ENCODE measurements around the gene CNTN4.

CNTN4 gene

DNA sequence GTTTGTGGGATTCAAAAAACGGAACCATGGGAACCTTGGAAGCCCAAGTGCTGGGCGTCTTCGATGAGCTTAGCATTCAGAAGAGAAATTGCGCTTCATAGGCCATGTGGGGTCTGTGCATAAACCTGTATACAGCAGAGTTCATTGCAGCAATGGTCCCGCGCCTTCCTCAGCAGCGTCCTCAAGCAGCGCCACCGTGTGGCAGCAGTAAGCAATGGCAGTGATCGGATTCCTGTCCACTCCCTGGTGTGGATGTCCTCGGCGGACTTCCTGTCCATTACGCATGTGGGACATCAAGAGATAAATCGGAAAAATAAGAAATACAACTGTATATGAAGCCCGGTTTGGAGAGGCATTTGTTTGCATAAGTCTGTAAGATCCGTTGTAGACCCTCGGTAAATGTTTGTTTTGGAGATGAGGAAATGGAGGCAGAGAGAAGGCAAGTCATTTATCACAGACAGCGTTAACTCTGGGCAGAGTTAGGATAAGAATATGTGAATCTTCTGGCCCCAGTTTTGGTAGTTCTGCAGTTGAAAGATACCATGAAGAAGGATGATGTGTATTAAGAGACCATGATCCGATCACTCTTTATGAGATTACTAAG is 57.7 kb downstream of the CNTN4 start:
- Histone ChIP-seq H3K18ac (ENCODE audit: low read depth in 1 of 2, low read length in 2 of 2) (no peak overlapping the region), H2AK5ac (ENCODE audit: low read length, severe bottlenecking) (no peak overlapping the region), H3K9ac (ENCODE audit: low read length) (no peak overlapping the region), H2BK5ac (ENCODE audit: low read depth, low read length, poor library complexity, severe bottlenecking) (no peak overlapping the region), H3K27ac (ENCODE audit: low read length, poor library complexity, severe bottlenecking) (no peak overlapping the region), H2BK120ac (ENCODE audit: low read depth, low read length) (no peak overlapping the region), H2BK12ac (ENCODE audit: low read length in 2 of 2) (no peak overlapping the region), H3K23ac (ENCODE audit: low read length in 2 of 2) (no peak overlapping the region), H4K91ac (ENCODE audit: low read length) (no peak overlapping the region), H2BK15ac (ENCODE audit: low read depth, poor library complexity, severe bottlenecking) (no peak overlapping the region), H4K8ac (ENCODE audit: low read length) (peak overlapping the region; percentile 20), H3K4me2 (ENCODE audit: low read length, poor library complexity, severe bottlenecking) (no peak overlapping the region), H3K4ac (ENCODE audit: low read depth in 1 of 2, low read length in 2 of 2) (no peak overlapping the region), H3K14ac (ENCODE audit: low read length in 2 of 2) (no peak overlapping the region), H3K79me1 (replicated peaks; ENCODE audit: low read length, poor library complexity, severe bottlenecking) (no peaks in the 10 kb centered on the region), H3K9me3 (ENCODE audit: control insufficient read depth, low read length) (no peaks in the 10 kb centered on the region), H3K4me3 (ENCODE audit: insufficient read depth in 1 of 2, low read depth in 1 of 2, low read length in 2 of 2) (no peak overlapping the region), H3K4me1 (ENCODE audit: control insufficient read depth, insufficient read depth, low read depth, low read length) (no peaks in the 10 kb centered on the region), H3K27me3 (ENCODE audit: control insufficient read depth in 1 of 2, insufficient read depth in 1 of 2, low read length in 2 of 2) (no peaks in the 10 kb centered on the region), H3K36me3 (ENCODE audit: control insufficient read depth in 1 of 2, insufficient read depth in 2 of 2, low read depth in 1 of 2, low read length in 2 of 2) (no peaks in the 10 kb centered on the region), H2AFZ (ENCODE audit: low read depth, low read length) (no peak overlapping the region)
- WGBS, result 66% methylated on average over 19 of the region's 19 CpGs
- peak; percentile 25 for DNase-seq

GRCh38 chr3:2158828-2159227 is 60.2 kb downstream of the CNTN4 start:
- Histone ChIP-seq H2AFZ (ENCODE audit: low read depth, low read length) (no peak overlapping the region), H3K14ac (ENCODE audit: low read length in 2 of 2) (no peak overlapping the region), H2AK5ac (ENCODE audit: low read length, severe bottlenecking) (no peak overlapping the region), H2BK15ac (ENCODE audit: low read depth, poor library complexity, severe bottlenecking) (no peak overlapping the region), H3K4ac (ENCODE audit: low read depth in 1 of 2, low read length in 2 of 2) (no peak overlapping the region), H3K9ac (ENCODE audit: low read length) (no peak overlapping the region), H2BK12ac (ENCODE audit: low read length in 2 of 2) (no peak overlapping the region), H4K8ac (ENCODE audit: low read length) (no peak overlapping the region), H3K27ac (ENCODE audit: low read length, poor library complexity, severe bottlenecking) (no peak overlapping the region), H3K27me3 (ENCODE audit: control insufficient read depth in 1 of 2, insufficient read depth in 1 of 2, low read length in 2 of 2) (no peaks in the 10 kb centered on the region), H3K18ac (ENCODE audit: low read depth in 1 of 2, low read length in 2 of 2) (no peak overlapping the region), H3K36me3 (ENCODE audit: control insufficient read depth in 1 of 2, insufficient read depth in 2 of 2, low read depth in 1 of 2, low read length in 2 of 2) (no peaks in the 10 kb centered on the region), H3K4me3 (ENCODE audit: insufficient read depth in 1 of 2, low read depth in 1 of 2, low read length in 2 of 2) (no peak overlapping the region), H2BK5ac (ENCODE audit: low read depth, low read length, poor library complexity, severe bottlenecking) (no peak overlapping the region), H3K4me1 (ENCODE audit: control insufficient read depth, insufficient read depth, low read depth, low read length) (no peaks in the 10 kb centered on the region), H3K4me2 (ENCODE audit: low read length, poor library complexity, severe bottlenecking) (no peak overlapping the region), H3K79me1 (replicated peaks; ENCODE audit: low read length, poor library complexity, severe bottlenecking) (no peaks in the 10 kb centered on the region), H3K9me3 (ENCODE audit: control insufficient read depth, low read length) (no peaks in the 10 kb centered on the region), H4K91ac (ENCODE audit: low read length) (no peak overlapping the region), H2BK120ac (ENCODE audit: low read depth, low read length) (no peak overlapping the region), H3K23ac (ENCODE audit: low read length in 2 of 2) (no peak overlapping the region)
- 87% methylated on average over 3 of the region's 3 CpGs for WGBS
- no peak for DNase-seq

DNA sequence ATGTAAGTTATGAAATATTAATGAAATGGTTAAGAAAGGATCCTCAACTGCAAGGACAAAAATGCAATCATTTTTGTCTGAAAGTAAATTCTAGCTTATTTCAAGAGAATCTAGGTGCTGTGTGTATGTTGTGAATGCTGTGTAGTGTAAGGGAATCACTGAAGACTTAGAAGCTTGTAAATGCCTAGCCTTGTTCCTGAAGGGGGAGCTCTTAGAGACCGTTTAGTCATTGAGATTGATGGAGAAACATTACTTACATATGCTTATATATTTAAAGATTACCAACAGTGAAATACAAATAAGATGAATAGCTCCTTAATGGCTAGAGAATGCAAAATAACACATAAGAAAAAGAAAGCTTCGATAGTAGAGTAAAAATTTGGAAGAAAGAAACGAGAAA is 67.9 kb downstream of the CNTN4 start:
- H3K27ac ChIP-seq (ENCODE audit: low read length, poor library complexity, severe bottlenecking), result no peak overlapping the region
- no peak overlapping the region for H3K18ac ChIP-seq (ENCODE audit: low read depth in 1 of 2, low read length in 2 of 2)
- H4K8ac ChIP-seq (ENCODE audit: low read length), result no peak overlapping the region
- H2BK120ac ChIP-seq (ENCODE audit: low read depth, low read length), result no peak overlapping the region
- H2BK12ac ChIP-seq (ENCODE audit: low read length in 2 of 2), result no peak overlapping the region
- no peaks in the 10 kb centered on the region for H3K4me1 ChIP-seq (ENCODE audit: control insufficient read depth, insufficient read depth, low read depth, low read length)
- DNase-seq, result peak; percentile 35
- no peak overlapping the region for H2AFZ ChIP-seq (ENCODE audit: low read depth, low read length)
- H2BK15ac ChIP-seq (ENCODE audit: low read depth, poor library complexity, severe bottlenecking), result no peak overlapping the region
- no peak overlapping the region for H2AK5ac ChIP-seq (ENCODE audit: low read length, severe bottlenecking)
- H3K4ac ChIP-seq (ENCODE audit: low read depth in 1 of 2, low read length in 2 of 2), result no peak overlapping the region
- no peak overlapping the region for H3K4me3 ChIP-seq (ENCODE audit: insufficient read depth in 1 of 2, low read depth in 1 of 2, low read length in 2 of 2)
- H3K4me2 ChIP-seq (ENCODE audit: low read length, poor library complexity, severe bottlenecking), result no peak overlapping the region
- H3K14ac ChIP-seq (ENCODE audit: low read length in 2 of 2), result no peak overlapping the region
- H3K36me3 ChIP-seq (ENCODE audit: control insufficient read depth in 1 of 2, insufficient read depth in 2 of 2, low read depth in 1 of 2, low read length in 2 of 2), result no peaks in the 10 kb centered on the region
- H2BK5ac ChIP-seq (ENCODE audit: low read depth, low read length, poor library complexity, severe bottlenecking), result no peak overlapping the region
- H3K23ac ChIP-seq (ENCODE audit: low read length in 2 of 2), result no peak overlapping the region
- H3K27me3 ChIP-seq (ENCODE audit: control insufficient read depth in 1 of 2, insufficient read depth in 1 of 2, low read length in 2 of 2), result no peaks in the 10 kb centered on the region
- no peaks in the 10 kb centered on the region for H3K79me1 ChIP-seq (replicated peaks; ENCODE audit: low read length, poor library complexity, severe bottlenecking)
- no peak overlapping the region for H4K91ac ChIP-seq (ENCODE audit: low read length)
- peaks cover 5% of the 10 kb centered on the region for H3K9me3 ChIP-seq (ENCODE audit: control insufficient read depth, low read length)
- WGBS, result no CpG with 5 or more reads among the region's 3 CpGs
- H3K9ac ChIP-seq (ENCODE audit: low read length), result no peak overlapping the region

GRCh38 chr3:2172561-2173171 is 74.0 kb downstream of the CNTN4 start:
- H3K4me2 ChIP-seq (ENCODE audit: low read length, poor library complexity, severe bottlenecking), result no peak overlapping the region
- no peak overlapping the region for H3K4ac ChIP-seq (ENCODE audit: low read depth in 1 of 2, low read length in 2 of 2)
- no peak overlapping the region for H3K18ac ChIP-seq (ENCODE audit: low read depth in 1 of 2, low read length in 2 of 2)
- WGBS, result 88% methylated on average over 4 of the region's 4 CpGs
- no peak for DNase-seq
- H2BK12ac ChIP-seq (ENCODE audit: low read length in 2 of 2), result no peak overlapping the region
- H3K36me3 ChIP-seq (ENCODE audit: control insufficient read depth in 1 of 2, insufficient read depth in 2 of 2, low read depth in 1 of 2, low read length in 2 of 2), result no peaks in the 10 kb centered on the region
- H4K8ac ChIP-seq (ENCODE audit: low read length), result no peak overlapping the region
- H3K27me3 ChIP-seq (ENCODE audit: control insufficient read depth in 1 of 2, insufficient read depth in 1 of 2, low read length in 2 of 2), result no peaks in the 10 kb centered on the region
- H3K4me1 ChIP-seq (ENCODE audit: control insufficient read depth, insufficient read depth, low read depth, low read length), result no peaks in the 10 kb centered on the region
- H3K27ac ChIP-seq (ENCODE audit: low read length, poor library complexity, severe bottlenecking), result no peak overlapping the region
- no peak overlapping the region for H3K14ac ChIP-seq (ENCODE audit: low read length in 2 of 2)
- H3K9me3 ChIP-seq (ENCODE audit: control insufficient read depth, low read length), result peaks cover 15% of the 10 kb centered on the region
- H2BK120ac ChIP-seq (ENCODE audit: low read depth, low read length), result no peak overlapping the region
- H2BK15ac ChIP-seq (ENCODE audit: low read depth, poor library complexity, severe bottlenecking), result no peak overlapping the region
- no peak overlapping the region for H3K4me3 ChIP-seq (ENCODE audit: insufficient read depth in 1 of 2, low read depth in 1 of 2, low read length in 2 of 2)
- H3K23ac ChIP-seq (ENCODE audit: low read length in 2 of 2), result no peak overlapping the region
- H2BK5ac ChIP-seq (ENCODE audit: low read depth, low read length, poor library complexity, severe bottlenecking), result no peak overlapping the region
- H4K91ac ChIP-seq (ENCODE audit: low read length), result no peak overlapping the region
- H2AFZ ChIP-seq (ENCODE audit: low read depth, low read length), result no peak overlapping the region
- no peak overlapping the region for H2AK5ac ChIP-seq (ENCODE audit: low read length, severe bottlenecking)
- H3K79me1 ChIP-seq (replicated peaks; ENCODE audit: low read length, poor library complexity, severe bottlenecking), result no peaks in the 10 kb centered on the region
- H3K9ac ChIP-seq (ENCODE audit: low read length), result no peak overlapping the region
